Measurements from ENCODE around the gene ST3GAL5. TPM values are rescaled to one million over a fixed set of nuclear protein-coding genes. Genes with fewer than 3 reads are reported as not detected.
A peak's percentile ranks its signal among the peaks of the same experiment; 100 is the strongest.

Gene ST3GAL5
- total RNA-seq, 4 donors from 2014 or later, result 10.8 to 23.9 (median 16.5) TPM

DNA sequence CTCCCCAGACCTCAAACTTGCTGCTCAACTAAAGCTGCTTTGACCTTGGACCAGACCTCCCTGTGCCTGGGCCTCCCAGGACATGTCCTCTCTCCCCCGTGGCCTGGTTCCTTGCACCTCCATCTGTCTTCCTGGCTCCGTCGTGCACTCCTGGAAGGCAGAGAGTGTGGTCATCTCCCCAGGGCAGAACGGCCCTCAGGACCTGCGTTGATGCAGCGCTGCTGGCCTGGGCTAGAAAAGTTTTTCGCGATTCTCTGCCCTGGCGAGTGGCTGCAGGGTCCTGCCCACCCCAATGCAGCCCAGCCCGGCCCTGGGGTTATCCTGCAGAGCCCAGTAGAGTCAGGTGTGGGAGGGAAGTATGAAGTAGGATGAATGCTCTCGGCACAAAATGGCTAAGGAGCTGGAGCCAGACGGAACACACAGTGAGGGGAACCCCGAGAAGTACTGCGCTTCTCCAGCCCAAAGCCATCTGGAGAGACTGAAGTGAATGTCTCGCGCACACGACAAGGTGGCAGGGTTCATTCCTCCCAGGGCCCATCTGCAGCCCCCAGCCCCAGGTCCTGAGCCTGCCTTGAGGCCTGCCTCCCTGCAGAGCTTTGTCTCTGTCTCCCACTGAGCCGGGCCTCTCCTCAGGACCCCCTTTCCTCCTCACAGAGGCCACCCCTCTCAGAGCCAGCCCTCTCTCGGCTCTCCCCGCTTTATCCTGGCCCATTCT lies 93.3 kb downstream of the ST3GAL5 start:
- peak overlapping the region in 1 of 4 donors; percentile 44 for H3K27ac ChIP-seq
- no peak overlapping the region for H3K4me3 ChIP-seq
- peak in 1 of 3 donors; percentile 24 for DNase-seq
- H3K4me1 ChIP-seq, result peaks cover 0 to 15% (median 0%) of the 10 kb centered on the region in 4 donors
- H3K9me3 ChIP-seq, result no peaks in the 10 kb centered on the region
- TF ChIP-seq POLR2A (IDR thresholded peaks at IDR 0.05), result no peak
- TF ChIP-seq, protein P1, sequence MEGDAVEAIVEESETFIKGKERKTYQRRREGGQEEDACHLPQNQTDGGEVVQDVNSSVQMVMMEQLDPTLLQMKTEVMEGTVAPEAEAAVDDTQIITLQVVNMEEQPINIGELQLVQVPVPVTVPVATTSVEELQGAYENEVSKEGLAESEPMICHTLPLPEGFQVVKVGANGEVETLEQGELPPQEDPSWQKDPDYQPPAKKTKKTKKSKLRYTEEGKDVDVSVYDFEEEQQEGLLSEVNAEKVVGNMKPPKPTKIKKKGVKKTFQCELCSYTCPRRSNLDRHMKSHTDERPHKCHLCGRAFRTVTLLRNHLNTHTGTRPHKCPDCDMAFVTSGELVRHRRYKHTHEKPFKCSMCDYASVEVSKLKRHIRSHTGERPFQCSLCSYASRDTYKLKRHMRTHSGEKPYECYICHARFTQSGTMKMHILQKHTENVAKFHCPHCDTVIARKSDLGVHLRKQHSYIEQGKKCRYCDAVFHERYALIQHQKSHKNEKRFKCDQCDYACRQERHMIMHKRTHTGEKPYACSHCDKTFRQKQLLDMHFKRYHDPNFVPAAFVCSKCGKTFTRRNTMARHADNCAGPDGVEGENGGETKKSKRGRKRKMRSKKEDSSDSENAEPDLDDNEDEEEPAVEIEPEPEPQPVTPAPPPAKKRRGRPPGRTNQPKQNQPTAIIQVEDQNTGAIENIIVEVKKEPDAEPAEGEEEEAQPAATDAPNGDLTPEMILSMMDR (IDR thresholded peaks at IDR 0.05), result no peak
- H3K27me3 ChIP-seq, result no peaks in the 10 kb centered on the region
- no peaks in the 10 kb centered on the region for H3K36me3 ChIP-seq

DNA sequence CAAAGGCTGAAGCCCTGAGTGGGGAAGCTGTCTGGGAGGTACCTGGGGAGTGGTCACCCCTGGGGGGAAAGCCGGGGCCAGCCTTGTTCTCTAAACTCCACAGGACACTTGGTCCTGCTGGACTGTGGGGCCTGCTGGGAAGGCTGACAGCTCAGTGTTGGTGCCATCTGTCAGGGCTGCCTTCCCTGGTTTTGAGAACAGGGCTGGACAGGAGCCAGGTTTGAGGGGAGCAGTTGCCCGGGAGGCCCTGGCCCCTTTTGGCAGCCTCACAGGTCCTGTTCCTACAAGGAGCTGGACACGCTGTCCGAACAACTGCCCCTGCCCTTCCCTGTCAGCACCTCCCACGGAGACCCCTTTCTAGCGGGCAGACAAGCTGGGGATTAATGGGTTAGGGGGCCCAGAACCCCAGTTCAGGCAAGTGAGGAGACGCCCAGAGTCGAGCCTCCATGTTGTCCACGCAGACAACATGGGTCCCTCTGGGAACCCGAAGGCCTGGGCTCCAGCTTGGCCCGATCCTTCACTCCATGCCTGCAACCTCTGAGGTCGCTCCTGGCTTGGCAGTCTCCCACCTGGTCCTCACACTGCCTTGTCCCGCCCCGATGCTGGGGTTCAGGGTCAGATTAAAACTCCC lies 94.2 kb downstream of the ST3GAL5 start:
- Histone ChIP-seq H3K9me3 (no peaks in the 10 kb centered on the region), H3K4me3 (no peak overlapping the region), H3K27me3 (no peaks in the 10 kb centered on the region), H3K4me1 (peaks cover 0 to 15% (median 0%) of the 10 kb centered on the region in 4 donors), H3K27ac (peak overlapping the region in 1 of 4 donors; percentile 13), H3K36me3 (no peaks in the 10 kb centered on the region)
- TF ChIP-seq, protein P1 (IDR thresholded peaks at IDR 0.05), result no peak
- no peak for TF ChIP-seq POLR2A (IDR thresholded peaks at IDR 0.05)
- DNase-seq, result peak in 1 of 3 donors; percentile 42

DNA sequence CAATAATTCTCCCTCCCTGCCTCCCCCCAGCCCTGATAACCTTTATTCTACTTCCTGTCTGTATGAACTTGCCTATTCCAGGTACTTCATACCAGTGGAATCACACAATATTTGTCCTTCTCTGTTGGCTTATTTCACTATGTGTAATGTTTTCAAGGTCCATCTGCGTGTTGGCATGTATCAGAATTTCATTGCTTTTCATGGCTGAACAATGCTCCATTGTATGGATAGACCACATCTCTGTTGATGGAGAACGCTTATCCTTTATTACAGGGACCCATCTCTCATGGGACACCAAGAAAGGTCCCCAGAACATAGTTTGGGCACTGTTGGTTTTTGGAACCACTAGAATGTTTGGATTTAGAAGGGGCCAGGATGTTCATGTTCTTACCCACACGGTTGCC lies 94.8 kb downstream of the ST3GAL5 start:
- no peak for TF ChIP-seq POLR2A (IDR thresholded peaks at IDR 0.05)
- TF ChIP-seq, protein P1 (IDR thresholded peaks at IDR 0.05), result no peak
- peak overlapping the region in 1 of 4 donors; percentile 13 for H3K27ac ChIP-seq
- no peak overlapping the region for H3K4me3 ChIP-seq
- H3K27me3 ChIP-seq, result no peaks in the 10 kb centered on the region
- no peaks in the 10 kb centered on the region for H3K9me3 ChIP-seq
- peaks cover 0 to 15% (median 0%) of the 10 kb centered on the region in 4 donors for H3K4me1 ChIP-seq
- H3K36me3 ChIP-seq, result no peaks in the 10 kb centered on the region
- DNase-seq, result no peak

DNA sequence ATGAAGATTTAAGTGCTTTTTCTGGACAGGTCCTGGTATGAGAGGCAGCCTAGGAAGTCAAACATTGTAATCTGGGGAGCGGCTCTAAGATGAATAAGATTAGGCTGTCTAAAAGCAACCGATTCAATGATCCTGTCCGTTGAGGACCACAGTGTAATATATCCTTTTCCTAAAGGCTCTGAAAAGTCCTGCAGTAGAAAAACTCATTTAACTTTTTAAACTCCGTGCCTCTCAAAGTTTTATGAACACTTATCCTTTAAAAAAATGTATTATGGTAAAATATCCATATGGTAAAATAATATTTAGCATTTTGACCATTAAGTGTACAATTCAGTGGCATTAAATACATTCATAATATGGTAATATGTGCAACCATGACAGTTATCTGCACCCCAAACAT lies 95.2 kb downstream of the ST3GAL5 start:
- DNase-seq, result no peak
- Histone ChIP-seq H3K4me1 (peaks cover 0 to 15% (median 0%) of the 10 kb centered on the region in 4 donors), H3K27ac (no peak overlapping the region), H3K4me3 (no peak overlapping the region), H3K27me3 (no peaks in the 10 kb centered on the region), H3K36me3 (no peaks in the 10 kb centered on the region), H3K9me3 (no peaks in the 10 kb centered on the region)
- TF ChIP-seq, protein P1 (IDR thresholded peaks at IDR 0.05), result no peak
- no peak for TF ChIP-seq POLR2A (IDR thresholded peaks at IDR 0.05)

DNA sequence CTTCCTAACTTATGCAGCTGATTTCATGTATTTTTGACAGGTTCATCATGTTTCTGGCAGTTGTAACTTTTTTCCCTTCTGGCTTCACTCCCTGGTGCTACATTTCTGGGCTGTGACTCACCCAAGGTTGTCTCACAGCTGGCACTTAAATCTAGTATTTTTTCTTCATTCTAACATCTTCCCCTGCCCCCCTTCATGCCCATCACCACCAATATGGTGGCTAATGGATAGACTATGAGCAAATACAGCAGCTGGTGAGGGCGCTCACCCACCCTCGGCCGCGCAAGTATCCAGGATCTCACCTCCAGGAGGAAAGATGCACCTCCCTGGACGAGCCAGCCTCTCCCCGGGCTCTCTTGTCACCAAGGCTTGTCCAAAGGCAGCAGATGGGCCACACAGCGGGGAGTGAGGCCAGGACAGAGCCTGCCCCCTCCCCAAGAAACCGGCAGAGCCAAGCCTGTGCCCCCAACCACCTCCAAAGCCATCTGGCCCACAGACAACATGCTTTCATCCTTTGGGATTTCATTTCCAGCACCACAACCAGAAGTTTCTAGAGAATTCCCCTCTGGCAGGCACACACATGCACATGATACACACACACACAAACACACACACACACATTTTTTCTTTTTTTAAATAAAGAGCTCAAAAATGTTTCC lies 95.9 kb downstream of the ST3GAL5 start:
- peaks cover 0 to 15% (median 0%) of the 10 kb centered on the region in 4 donors for H3K4me1 ChIP-seq
- no peaks in the 10 kb centered on the region for H3K9me3 ChIP-seq
- H3K27me3 ChIP-seq, result no peaks in the 10 kb centered on the region
- H3K36me3 ChIP-seq, result no peaks in the 10 kb centered on the region
- H3K27ac ChIP-seq, result peak overlapping the region in 1 of 4 donors; percentile 59
- no peak overlapping the region for H3K4me3 ChIP-seq
- TF ChIP-seq, protein P1 (IDR thresholded peaks at IDR 0.05), result no peak
- TF ChIP-seq POLR2A (IDR thresholded peaks at IDR 0.05), result no peak
- peak in 2 of 3 donors; percentile 35 to 45 for DNase-seq
